GM21526 (cell line): ENCODE measurements around the gene NDUFB5.
A peak's percentile ranks its signal among the peaks of the same experiment; 100 is the strongest.
"Not testable (repeated sequence)": the region's sequence is repeated elsewhere in the genome, so short reads cannot be mapped to it uniquely, and the experiment has no call there.

Experiments used
- ATAC-seq: cut with Tn5 transposase; IDR thresholded peaks from one replicate; pipeline ENCODE4 v1.9.1; 2021; ENCODE audit warnings: moderate library complexity; ENCODE audit not compliant: unreplicated experiment, low FRiP score

NDUFB5 gene

GRCh38 chr3:179630753-179631451, 26.3 kb downstream of the NDUFB5 start:
- ATAC-seq, result no peak

DNA sequence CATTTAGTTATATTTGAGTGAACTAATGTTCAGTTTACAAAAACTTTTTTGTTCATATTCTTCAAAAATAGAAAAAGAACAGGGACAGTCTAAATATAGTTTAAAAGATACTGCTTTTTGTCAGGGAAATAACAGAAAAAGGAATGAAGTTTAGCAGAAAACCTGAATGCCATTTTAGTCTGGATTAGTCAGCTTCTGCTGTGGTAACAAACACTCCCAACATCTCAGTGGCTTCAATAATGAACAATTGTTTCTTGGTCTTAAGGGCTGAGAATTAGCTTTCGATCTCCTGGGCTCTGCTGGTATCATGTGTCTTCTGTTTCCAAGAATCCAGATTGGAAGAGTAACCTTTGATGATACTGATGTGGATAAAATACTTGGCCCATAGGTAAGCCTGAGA, 35.9 kb downstream of the NDUFB5 start:
- ATAC-seq, result no peak

DNA sequence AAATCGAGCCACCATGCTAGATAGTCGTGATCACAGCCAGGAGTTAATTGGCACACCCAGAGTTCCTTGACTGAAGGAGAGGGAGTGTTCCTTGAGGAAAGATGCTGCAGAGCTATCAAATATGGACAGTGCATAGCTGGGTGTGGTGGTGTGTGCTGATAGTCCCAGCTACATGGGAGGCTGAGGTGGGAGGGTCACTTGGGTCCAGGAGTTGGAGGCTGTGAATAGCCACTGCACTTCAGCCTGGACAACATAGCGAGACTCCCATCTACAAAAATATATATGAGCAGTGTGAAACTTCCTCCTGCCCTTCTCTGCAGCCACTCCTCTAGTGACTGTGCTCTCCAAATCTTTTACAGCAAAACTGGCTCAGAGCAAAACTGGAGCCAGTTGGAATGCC, 38.3 kb downstream of the NDUFB5 start:
- ATAC-seq, result no peak

DNA sequence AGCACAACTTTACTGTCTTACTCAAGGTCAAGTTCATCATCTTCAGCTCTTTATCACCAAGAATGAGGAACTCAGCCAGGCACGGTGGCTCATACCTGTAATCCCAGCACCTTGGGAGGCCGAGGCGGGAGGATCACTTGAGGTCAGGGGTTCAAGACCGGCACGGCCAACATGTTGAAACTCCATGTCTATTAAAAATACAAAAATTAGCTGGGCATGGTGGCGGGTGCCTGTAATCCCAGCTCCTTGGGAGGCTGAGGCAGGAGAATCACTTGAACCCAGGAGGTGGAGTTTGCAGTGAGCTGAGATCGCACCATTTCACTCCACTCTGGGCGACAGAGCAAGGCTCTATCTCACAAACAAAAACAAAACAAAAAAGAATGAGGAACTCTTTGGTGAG, 39.2 kb downstream of the NDUFB5 start:
- ATAC-seq, result not testable (repeated sequence)

- ATAC-seq, result no peak
Observed at GRCh38 chr3:179646177-179646576, 41.6 kb downstream of the NDUFB5 start.

DNA sequence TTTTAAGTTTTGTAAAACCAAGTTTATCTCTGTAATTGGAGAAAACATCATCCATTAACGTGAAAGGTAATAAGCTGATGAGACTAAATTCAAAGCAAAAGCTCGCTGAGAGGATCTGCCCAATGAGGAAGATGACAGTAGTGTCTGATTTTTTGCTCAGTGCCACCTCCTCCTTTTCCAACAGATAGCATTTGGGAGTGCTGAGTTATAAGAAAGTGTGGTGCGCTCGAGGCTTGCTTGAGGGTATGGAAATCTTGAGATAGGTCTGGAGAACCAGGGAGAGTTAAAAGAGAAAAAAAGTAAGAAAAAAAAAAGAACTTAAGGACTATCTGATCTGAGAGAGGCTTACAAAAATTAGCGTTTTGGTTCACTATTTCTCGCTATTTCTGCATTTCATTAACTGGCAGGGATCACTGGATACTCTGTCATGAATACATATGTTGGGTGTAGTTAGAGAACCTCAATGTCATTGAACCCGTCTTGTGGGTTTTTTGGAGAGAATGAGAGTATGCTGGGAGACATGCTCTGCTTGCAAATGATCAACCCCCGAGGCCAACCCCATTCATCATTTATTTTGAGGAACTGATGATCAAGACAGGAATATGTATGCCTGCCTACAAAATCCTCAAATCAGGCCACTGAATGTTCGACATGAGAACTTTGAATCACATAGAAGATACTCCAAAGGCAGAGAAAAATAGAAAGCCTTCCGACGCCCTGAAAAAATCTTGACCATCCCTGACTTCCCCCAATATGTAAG, 47.3 kb downstream of the NDUFB5 start:
- ATAC-seq, result no peak

- peak; percentile 53 for ATAC-seq
Observed at GRCh38 chr3:179652447-179653095, 48.0 kb downstream of the NDUFB5 start, which contains the start of gene USP13. TSS of gene USP13 (plus strand) at chr3:179653040. CDS start at chr3:179653226, 186 bp downstream.

GRCh38 chr3:179653096-179653797, 48.7 kb downstream of the NDUFB5 start:
- ATAC-seq, result peak; percentile 57

GRCh38 chr3:179655236-179655635, 50.6 kb downstream of the NDUFB5 start:
- ATAC-seq, result no peak

GRCh38 chr3:179658606-179659005, 54.0 kb downstream of the NDUFB5 start:
- no peak for ATAC-seq

GRCh38 chr3:179660872-179661271, 56.3 kb downstream of the NDUFB5 start:
- ATAC-seq, result no peak

DNA sequence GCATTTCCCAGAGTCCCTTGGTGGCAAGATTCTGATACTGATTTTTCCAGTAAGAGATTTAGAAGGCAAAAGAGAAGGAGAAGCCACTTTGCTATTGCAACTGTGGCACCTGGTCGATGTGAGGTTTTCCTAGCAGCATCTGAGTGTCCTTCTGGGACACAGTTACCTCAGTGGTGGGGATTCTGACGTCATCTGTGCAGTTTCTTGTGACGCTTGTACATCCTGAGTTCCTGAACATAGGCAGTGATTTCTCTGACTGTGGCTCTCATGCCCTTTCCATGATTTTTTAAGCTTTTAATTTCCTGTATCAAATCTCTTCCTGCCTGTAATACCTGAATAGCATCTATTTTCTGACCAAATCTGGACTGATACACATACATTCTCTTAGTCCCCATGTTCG, 57.2 kb downstream of the NDUFB5 start:
- no peak for ATAC-seq

GRCh38 chr3:179663093-179663492, 58.5 kb downstream of the NDUFB5 start:
- no peak for ATAC-seq

DNA sequence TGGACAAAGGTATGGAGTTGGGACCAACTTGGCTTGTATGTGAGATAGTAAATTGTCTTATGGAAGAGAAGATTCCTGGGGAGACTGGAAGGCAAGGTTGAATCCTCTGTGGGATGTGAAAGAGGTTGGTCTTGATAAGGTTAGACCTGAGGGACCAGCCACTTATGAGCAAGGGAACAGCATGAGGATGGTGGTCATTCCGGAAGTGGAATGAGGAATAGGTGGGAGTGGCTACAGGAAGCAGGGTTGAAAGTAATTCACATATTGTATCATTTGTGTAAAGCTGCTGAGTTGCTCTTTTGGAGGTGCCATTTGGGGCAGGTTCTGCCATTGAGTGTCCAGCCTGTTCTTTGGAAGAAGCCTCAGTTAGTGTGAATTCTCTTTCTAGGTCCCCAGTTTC, 61.4 kb downstream of the NDUFB5 start:
- ATAC-seq, result no peak

DNA sequence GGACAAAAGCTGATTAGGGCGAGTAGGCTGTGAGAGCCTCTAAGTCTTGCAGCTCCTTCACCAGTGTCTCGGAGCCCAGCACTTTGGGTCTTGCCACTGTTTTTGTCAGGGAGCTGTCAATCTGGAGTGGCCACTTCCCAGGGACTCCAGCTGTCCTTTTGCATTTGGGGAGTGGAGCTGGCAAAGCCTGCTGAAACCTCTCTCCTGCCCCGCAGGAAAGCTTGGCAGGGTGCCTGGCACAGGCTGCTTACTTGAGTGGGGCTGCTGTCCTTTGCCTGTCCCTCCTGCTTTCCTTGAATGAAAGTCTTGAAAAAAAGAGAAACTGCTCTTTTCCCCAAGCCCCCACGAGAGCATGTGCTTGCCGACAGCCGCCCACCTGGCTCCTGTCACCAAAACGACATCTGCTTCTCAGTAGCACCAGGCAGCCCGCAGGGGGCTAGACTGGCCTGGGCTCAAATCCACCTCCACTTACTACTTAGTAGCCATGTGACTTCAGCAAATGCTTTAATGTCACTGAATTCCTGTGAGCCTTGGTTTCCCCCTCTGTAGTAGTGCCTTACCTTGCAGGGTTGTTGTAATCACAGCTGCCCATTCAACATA, 61.9 kb downstream of the NDUFB5 start:
- ATAC-seq, result no peak

GRCh38 chr3:179668429-179668828, 63.8 kb downstream of the NDUFB5 start:
- ATAC-seq, result no peak

DNA sequence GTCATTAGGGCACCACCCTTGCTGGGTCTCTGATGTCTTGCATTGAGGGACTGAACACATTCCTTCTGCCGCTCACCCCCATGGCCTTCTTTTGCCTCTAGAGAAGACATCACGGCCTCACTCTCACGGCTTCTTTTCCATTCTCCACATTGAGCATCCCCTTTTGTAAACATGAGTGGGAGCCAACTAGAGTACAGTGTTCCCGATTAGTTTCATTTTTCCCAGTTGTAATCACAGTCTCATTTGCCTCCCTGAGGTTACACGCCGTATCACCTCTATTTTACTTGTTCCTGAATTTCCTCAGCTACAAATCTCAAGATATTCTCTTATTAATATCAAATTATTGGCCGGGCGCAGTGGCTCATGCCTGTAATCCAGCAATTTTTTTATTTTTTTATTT, 65.7 kb downstream of the NDUFB5 start:
- ATAC-seq, result no peak

DNA sequence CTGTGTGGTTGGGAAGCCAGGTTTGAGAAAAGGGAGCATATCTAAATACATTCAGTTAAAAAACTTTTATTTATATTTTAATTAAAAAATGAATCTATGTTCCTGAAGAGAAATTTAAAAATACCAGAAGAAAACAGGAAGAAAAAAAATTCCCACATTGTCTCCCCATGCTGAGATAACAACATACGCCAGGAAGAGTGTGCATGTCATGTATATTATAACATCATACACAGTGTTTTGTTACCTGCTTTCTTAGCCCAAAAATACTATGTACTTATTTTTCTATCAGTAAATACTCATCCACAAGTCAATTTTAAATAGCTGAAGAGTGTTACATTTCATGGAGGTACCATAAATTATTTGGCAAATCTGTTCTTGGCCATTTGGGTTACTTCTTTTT, 66.7 kb downstream of the NDUFB5 start:
- no peak for ATAC-seq

DNA sequence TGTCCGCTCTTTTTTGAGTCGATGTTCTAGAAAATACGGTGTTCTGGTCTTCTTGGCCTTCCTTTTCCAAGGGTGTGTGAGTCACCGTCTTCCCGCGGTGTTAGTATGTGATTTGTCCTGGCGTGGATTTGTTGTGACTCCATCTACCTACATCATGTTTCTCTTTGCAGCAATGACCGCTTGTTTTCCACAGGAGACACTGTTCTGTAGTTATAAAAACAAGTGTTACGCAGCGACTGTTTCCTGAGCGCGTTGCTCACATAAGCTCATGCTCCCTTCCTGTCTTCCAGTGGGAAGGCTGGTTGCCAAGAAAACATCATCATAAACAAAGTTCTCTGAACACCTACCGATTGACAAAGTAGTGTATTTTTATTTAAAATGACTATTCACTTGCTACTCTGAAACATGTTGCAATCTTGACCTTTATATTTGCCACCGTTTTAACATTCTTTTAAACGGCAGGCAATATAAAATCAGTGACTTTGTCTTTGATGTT, 67.2 kb downstream of the NDUFB5 start:
- ATAC-seq, result no peak

GRCh38 chr3:179672918-179673317, 68.3 kb downstream of the NDUFB5 start:
- ATAC-seq, result no peak
